Coronary artery (tissue), 2 donors: ENCODE results near the gene TCF12.
"Not testable (repeated sequence)": the region's sequence is repeated elsewhere in the genome, so short reads cannot be mapped to it uniquely, and the experiment has no call there.

Experiments
- DNase-seq: peaks from one replicate; pipeline ENCODE4 v3.0.0-alpha.2; 2017; ENCODE audit warnings: low spot score
- H3K27ac ChIP-seq, 2 donors: fragments of 200-600 bp; sonication (generic); one replicate each; pipeline ENCODE4 v1.5.1; 2016 to 2019
- H3K4me3 ChIP-seq: fragments of 200-600 bp; sonication (generic); 2 replicates; pipeline ENCODE4 v1.5.1; 2016; ENCODE audit warnings: mild to moderate bottlenecking, moderate library complexity
- TF ChIP-seq, protein P1 (sequence below): fragments of 200-600 bp; sonication (generic); IDR thresholded peaks from one replicate; pipeline ENCODE4 v1.5.1; 2019; ENCODE audit warnings: antibody characterized with exemption

TCF12 gene

DNA sequence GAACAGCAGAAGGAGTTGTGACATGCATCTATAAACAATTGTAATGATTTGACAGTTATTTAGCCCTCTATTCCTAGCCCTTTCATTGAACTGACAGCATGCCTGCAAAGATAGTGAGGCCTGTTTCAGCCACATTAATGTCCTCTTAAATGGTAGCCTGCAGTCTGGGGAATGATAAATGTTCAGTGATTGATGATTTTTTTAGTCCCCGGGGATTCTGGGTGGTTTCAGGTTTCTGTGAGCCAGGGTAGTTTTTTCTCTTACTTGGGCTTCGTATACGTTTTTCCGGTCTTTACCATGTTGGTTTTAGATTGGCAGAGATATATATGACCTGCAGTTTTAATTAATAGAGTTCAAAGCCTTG is 172.0 kb downstream of the TCF12 start:
- Histone ChIP-seq H3K4me3 (no peak overlapping the region), H3K27ac (no peak overlapping the region)
- TF ChIP-seq, protein P1, sequence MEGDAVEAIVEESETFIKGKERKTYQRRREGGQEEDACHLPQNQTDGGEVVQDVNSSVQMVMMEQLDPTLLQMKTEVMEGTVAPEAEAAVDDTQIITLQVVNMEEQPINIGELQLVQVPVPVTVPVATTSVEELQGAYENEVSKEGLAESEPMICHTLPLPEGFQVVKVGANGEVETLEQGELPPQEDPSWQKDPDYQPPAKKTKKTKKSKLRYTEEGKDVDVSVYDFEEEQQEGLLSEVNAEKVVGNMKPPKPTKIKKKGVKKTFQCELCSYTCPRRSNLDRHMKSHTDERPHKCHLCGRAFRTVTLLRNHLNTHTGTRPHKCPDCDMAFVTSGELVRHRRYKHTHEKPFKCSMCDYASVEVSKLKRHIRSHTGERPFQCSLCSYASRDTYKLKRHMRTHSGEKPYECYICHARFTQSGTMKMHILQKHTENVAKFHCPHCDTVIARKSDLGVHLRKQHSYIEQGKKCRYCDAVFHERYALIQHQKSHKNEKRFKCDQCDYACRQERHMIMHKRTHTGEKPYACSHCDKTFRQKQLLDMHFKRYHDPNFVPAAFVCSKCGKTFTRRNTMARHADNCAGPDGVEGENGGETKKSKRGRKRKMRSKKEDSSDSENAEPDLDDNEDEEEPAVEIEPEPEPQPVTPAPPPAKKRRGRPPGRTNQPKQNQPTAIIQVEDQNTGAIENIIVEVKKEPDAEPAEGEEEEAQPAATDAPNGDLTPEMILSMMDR: no peak
- no peak for DNase-seq

DNA sequence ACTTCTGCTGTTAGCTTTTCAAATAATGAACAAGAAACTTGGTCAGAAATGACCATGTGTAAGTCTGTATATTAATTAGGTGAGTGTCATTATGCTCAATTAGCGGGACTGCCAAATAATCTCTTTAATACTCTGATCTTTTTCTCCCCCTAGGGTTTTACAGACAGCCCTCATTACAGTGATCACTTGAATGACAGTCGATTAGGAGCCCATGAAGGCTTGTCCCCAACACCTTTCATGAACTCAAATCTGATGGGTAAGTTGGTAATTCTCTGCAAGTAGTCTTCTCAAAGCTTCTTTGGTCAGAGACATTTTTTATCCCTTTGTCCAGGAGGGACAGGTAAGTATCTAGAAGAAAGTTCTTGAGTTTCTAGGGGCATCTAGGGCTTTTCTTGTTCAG is 173.2 kb downstream of the TCF12 start:
- DNase-seq: no peak
- H3K27ac ChIP-seq: no peak overlapping the region
- H3K4me3 ChIP-seq: no peak overlapping the region
- TF ChIP-seq, protein P1: no peak

DNA sequence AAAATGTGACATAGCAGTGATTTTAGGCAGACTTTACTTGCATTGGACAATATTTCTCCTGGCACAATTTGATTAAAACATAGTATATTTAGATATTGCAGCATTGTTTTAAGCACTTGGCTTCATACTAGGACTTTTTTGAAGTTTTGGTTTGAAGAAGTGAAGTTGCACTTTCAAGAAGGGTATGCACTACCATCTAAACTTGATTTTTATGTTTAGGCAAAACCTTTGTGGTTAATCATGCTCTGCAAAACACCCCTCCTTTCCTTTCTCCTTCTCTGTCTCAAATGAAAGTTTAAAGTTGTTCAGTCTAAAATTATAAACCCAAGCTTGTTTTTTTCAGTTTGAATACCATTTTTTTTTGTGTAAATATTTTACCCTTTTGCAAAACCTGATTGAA is 173.8 kb downstream of the TCF12 start:
- TF ChIP-seq, protein P1: no peak
- Histone ChIP-seq H3K27ac (no peak overlapping the region), H3K4me3 (no peak overlapping the region)
- DNase-seq: no peak

DNA sequence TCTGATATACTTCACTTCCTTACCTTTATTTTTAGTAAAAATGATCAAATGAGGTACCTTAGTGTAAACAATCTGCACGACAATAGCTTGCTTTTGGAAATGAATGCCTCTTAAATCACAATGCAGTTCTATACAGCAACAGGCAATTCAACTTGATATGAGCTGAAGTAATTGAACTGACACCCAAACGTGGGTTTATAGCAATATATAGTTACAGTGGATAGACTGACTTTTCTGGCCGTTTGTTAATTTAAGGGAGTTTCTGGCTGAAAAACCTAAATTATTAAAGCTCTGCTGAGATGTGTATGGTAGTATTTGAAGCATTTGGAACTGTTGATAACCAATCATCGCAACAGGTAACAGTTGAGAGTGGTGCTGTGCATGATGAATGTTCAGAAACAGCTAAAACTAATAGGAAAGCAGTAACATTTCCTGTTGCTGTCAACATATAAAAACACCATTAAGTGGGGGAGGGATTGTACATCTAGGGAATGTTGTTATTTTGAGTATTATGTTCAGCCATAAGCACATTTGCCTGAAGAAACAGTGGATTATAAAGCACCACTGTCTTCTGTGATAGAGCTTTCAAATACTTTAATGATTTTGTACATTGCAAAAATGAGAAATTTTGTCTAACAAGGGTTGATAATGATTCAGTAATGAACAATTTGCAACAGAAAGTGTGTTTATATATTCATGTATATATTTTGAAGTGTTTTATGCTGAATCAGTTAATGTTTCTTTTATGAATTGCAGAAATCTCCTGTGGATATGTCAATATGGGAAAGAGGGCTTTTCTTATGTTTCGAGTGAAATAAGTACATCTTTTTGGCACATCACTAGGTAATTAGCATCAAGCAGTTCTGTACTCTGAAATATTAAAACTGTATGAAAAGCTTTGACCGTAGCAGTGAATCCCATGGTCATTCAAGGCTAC is 176.1 kb downstream of the TCF12 start:
- Histone ChIP-seq H3K4me3 (no peak overlapping the region), H3K27ac (no peak overlapping the region)
- no peak for DNase-seq
- TF ChIP-seq, protein P1: no peak

DNA sequence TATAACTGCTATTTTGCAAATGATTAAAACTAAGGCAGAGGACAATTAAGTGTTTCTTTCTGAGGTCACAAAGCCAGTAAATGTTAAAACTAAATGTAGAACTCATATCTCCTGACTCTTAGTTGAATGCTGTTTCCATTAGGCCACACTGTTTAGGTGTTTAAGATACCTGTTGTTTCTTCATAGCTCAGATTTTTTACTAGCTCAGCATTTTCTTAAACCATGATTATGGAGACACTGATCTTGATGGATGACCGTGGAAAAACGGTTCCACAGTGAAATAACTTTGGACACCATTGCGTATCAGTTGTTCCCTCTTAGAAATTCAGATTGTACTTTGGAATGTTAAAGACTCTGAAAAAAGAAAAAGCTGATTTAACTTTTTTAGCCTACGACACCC is 177.5 kb downstream of the TCF12 start:
- Histone ChIP-seq H3K27ac (no peak overlapping the region), H3K4me3 (no peak overlapping the region)
- no peak for DNase-seq
- TF ChIP-seq, protein P1: no peak

DNA sequence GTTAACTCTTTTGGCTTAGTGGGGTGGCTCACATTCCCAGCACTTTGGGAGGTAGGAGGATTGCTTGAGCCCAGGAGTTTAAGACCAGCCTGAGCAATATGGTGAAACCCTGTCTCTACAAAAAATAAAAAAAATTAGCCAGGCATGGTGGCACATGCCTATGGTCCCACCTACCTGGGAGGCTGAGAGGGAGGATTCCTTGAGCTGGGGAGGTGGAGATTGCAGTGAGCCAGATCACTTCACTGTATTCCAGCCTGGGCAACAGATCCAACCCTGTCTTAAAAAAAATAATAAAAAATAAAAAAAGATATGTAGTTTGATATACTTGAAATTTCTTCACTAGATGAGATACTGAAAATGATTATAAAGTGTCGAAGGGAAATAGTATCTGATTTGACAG is 178.8 kb downstream of the TCF12 start:
- no peak for DNase-seq
- no peak overlapping the region for H3K27ac ChIP-seq
- no peak overlapping the region for H3K4me3 ChIP-seq
- TF ChIP-seq, protein P1: no peak

DNA sequence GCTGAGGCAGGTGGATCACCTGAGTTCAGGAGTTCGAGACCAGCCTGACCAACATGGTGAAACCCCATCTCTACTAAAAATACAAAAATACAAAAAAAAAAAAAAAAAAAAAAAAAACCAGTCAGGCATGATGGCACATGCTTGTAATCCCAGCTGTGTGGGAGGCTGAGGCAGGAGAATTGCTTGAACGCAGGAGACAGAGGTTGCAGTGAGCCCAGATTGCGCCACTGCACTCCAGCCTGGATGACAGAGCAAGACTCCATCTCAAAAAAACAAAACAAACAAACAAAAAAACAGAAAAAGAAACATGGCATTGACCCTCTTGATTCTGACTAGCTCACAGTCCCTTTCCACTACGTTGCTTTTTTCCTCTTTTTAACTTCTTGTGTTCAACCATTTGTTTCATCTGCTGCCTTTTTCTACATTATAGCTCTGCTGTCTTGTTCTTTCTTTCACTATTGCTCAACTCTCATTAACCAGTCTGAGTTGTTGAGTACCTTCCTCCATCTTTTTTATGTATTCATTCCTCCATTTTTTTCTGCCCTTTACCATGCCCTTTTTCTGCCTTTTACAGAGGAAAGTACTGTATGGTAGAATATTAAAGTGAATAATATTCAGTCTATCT is 179.6 kb downstream of the TCF12 start:
- H3K27ac ChIP-seq, H3K4me3 ChIP-seq, DNase-seq: not testable (repeated sequence)
